HG03060 (cell line): ENCODE measurements around the gene C17orf114.
A peak's percentile ranks its signal among the peaks of the same experiment; 100 is the strongest.
"Not testable (repeated sequence)": the region's sequence is repeated elsewhere in the genome, so short reads cannot be mapped to it uniquely, and the experiment has no call there.

Experiments
- ATAC-seq: cut with Tn5 transposase; IDR thresholded peaks from one replicate; pipeline ENCODE4 v1.9.1; 2021; ENCODE audit warnings: low read depth, moderate number of reproducible peaks; ENCODE audit not compliant: unreplicated experiment

C17orf114 gene

DNA sequence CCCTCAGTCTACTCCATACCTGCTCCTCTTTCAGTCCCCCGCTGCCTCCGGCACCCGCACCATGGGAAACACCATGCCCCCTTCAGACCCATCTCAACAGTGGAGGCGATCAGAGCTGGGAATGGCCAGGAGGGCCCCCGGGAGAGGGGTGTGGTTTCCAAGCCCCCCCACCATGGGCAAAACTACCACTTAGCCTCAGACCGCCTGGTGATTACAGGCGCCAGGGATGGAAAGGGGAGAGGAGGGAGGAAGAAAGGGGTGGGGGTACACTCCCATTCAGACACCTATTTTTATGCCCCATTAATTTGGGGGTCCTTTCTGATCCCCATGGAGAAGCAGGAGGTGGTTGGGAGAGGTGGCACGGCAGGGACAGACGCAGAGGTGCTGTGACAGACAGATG is at the start of gene C17orf114:
TSS of gene C17orf114 (minus strand) at position 101 of the 400 bp plus-strand sequence.
- ATAC-seq: no peak

- ATAC-seq: no peak
These were observed 49.0 kb upstream of the C17orf114 start for GRCh38 chr17:4851084-4851483.

DNA sequence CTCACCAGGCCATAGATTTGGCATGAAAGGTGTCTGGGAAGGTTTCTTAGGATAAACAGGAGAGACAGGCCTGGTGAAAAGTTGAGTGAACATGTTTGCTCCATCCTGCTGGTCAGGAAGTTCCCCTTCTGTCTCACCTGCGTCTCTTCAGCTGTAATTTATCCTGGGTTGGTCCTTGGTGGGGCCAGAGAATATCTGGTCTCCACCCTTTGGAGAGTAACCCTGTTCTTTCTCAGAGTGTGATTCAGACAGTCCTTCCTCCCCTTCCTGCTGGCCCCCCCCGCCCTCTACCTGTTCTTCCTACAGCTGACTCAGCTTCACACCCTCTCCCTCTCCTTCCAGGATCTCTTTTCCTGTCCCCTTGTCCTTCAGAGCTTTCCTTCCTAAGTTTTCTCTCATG is 48.1 kb upstream of the C17orf114 start:
- ATAC-seq: no peak

DNA sequence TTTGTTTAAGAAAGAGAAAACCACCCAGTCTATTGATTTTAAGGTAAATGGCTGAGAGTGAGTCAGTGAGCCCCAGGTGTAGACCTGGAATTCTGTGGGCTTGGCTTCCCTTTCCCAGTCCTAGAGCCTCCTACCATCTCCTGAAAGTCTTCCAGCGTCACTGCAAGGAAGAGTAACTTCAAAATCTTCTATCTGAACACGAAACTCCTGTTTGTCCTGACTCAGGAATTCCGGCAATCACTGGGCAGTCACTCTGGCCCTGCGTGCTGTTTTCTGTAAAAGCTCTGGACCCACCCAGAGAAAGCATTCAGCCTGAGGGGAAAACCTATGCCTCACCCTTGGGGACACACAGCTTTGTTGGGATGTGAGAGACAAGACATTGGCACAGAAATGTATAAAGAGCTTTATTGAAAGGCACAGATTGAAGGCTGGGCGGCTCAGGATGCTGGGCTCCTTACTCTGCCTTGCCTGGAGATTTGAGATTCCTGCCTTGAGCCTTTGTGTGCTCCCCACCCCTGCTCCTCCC is 46.9 kb upstream of the C17orf114 start:
- ATAC-seq: no peak

DNA sequence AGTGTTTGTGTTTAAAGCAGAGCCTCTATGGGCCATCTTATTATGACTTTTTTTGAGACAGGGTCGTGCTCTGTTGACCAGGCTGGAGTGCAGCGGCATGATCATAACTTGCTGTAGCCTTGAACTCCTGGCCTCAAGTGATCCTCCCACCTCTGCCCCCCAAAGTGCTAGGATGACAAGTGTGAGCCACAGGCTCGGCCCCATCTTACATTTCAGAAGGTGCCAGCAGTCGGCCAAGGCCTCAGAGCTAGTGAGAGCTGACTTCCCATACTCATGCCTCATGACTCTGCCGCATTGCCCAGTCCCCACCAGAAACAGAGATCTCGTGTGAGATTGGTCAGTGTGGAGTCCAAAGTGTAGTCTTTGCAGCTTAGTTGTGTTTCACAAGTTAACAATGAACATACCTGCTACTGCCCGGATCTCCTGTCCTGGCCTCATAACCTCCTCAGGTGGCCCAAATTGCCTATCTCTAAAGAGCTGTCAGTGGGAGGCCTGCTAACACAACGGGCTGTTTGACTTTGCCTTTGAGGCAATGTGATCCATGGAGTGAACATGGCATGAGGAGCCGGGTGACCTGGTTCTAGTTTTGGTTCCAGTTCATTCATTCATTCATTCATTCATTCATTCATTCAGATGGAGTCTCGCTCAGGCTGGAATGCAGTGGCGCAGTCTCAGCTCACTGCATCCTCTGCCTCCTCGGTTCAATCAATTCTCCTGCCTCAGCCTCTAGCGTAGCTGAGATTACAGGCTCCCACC is 44.7 kb upstream of the C17orf114 start:
- no peak for ATAC-seq

DNA sequence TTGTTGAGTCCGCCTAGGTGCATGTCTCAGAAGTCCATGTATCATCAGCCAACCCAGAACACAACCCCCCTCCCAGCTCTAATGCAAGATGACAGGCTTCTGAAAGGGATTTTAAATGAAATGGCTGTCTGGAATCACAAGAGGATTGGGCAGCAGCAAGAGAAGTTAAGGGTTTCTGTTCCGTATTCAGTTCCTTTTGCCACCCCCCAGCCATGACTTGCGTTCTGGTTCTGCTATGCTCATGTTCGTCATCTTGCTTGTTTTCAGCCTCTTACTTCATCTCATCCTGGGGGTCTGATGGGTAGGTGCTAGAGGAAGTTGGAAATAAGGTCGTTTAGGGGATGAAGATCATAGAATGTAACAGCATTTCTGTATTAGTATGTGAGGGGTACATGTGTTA is 43.0 kb upstream of the C17orf114 start:
- ATAC-seq: no peak

DNA sequence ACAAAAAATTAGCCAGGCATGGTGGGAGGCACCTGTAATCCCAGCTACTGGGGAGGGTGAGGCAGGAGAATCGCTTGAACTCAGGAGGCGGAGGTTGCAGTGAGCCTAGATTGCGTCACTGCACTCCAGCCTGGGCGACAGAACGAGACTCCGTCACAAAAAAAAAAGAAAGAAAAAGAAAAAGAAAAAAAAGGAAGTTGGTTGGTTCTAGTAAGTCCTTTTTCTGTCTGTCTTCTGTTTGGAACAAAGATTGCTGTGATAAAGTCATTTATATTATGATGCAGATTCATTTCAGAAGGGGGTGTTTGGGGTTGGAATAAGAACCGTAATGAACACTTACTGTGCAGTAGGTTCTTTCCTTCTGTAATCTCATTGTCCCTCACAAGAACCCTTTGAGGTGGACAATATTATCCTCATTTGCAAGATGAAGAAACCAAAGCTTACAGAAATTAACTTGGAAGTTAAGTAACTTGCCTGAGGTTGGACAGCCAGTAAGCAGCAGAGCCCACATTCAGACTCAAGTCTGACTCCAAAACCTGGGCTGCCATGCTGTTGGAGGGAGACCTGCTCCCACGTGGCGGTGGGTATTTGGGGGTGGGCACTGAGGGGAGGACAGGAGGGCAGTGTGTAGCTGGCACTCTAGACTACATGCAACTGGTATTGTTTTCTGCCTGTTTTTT is 41.3 kb upstream of the C17orf114 start:
- ATAC-seq: no peak

DNA sequence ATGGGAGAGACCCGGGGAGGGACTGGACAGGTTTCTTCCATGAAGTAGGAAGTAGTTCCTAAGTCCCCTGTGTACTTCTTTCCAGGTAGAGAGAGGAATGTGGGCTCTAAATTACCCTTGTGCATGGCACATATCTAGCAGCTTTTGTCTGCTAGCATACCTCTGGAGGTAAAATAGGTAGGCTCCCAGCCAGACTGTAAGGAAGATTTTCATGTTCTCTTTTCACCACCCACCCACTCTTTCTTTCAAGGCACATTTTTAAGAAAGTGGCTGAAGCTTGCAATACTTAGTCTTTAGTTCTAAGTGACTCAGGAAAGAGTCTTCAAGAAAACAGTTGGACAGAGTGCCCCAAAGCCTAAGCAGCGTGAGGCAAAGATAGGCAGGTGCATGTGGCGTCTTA is 40.2 kb upstream of the C17orf114 start:
- no peak for ATAC-seq

- no peak for ATAC-seq
These were observed 38.7 kb upstream of the C17orf114 start for GRCh38 chr17:4840893-4841242.

- ATAC-seq: no peak
These were observed 38.1 kb upstream of the C17orf114 start for GRCh38 chr17:4839965-4840892.

- no peak for ATAC-seq
These were observed 37.1 kb upstream of the C17orf114 start for GRCh38 chr17:4839221-4839620.

DNA sequence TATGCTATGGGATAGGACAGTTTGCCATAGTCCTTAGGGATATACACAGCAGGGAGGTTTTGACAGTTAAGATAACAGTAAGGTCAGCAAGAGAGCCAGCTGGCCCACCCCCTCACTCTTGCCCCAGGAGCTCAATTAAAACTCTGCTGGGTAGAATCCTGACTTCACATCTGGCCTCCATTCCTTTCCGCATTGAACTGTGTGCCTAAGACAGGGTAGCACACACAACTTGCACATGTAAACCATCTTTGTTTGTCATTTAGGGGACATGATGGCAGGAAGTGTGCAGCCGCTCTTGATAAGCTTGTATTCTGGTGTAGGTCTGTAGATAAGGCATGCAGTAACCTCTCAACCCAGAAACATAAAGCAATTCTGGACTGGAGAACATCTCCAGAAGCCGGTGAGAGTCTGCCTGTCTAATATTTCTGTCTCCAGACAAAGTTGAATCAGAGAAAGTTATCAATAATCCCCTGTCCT is 36.2 kb upstream of the C17orf114 start:
- no peak for ATAC-seq

DNA sequence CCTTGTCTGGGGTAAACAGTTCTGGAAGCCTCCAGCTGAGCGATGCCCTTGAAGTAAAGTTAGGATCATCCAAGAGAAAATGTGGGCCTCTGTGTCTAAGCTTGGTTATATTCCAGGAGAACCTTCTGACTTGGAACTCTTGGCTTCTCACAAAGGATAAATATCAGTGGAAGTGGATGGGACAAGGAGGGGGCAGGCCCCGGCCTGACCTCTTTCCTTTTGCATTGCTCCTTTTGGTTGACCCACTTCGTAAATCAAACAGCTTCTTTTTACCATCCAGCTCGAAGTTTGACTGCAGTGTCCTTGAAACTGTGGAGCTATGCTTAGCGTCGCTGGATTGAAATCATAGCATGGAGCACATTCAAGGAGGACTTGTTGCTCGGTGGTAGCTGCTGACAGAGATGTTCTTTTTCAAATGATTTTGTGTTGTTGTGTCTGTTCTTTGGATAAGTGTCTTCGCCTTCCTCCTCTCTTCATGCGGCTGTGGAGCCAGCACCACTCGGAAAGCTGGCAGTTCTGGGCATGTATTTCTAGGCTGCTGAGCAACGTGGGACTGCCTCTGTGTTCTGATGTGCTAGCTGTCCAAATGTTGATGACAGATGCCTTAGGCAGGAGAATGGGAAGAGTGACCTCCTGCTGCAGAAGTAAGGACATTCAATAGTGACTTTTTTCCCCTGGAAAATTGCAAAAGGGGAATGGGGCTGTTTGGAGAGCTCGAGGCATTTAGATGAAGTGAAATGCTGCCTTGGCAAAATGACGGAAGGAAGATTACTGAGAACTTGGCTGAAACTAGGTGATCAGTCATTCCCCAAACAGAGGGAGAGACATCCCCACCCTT is 35.6 kb upstream of the C17orf114 start:
- no peak for ATAC-seq

DNA sequence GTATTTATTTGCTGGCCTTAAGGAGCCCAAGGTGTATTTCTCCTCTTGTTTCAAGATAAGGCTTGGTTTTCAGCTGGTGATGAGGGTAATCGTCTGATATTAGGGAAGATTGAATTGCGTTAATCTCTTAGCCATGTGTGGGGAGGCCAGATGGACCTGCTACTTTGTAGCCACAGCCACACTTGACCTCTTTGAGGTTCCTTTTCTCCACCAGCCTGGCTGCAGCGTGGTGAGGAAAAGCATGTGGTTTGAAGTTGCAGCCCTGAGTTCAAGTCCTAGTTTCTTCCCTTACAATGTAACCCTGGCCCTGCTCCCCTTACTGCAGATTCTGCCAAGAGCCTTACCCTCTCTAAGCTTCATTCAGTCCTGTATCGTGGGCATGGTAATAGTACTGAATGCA is 34.1 kb upstream of the C17orf114 start:
- no peak for ATAC-seq

- no peak for ATAC-seq
These were observed 32.5 kb upstream of the C17orf114 start for GRCh38 chr17:4834681-4835020.

- ATAC-seq: no peak
These were observed 32.0 kb upstream of the C17orf114 start for GRCh38 chr17:4833941-4834680.

DNA sequence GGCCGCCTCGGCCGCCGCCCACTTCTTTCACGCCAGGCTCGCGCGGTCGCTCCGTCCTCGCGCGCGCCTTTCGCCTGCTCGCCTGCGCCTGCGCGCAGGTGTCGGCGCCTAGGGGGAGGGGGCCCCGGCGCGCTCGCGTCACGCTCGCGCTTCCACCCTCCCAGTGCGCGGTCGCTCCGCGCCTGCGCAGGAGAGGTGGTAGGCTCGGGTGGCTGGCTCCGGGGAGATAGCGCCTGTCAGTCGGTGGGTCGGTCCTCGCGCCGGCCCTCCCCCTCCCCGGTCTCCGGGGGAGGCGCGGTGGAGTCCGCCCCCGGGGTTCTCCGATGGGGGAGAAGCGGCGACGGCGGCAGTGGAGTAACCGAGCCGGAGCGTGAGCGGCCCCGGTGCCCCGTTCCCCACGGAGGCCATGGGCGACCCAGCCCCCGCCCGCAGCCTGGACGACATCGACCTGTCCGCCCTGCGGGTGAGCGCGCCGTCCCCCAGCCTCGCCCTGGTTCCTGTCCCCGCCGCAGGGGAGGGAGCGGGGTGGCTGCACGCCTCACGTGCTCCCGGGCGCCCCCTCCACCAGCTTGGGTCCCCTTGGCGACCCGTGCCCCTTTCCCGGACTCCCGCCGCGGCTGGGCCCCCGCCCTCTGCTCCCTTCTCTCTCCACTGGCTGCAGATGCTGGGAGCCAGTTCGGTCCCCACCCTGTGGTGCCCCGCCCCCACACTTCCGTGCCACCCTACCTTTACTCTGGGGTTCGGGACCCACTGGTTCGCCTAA is 31.2 kb upstream of the C17orf114 start, which contains the start of gene MINK1:
TSS of gene MINK1 (plus strand) at position 163 of the 763 bp plus-strand sequence. CDS start at position 407, 244 bp downstream.
- peak; percentile 60 for ATAC-seq

DNA sequence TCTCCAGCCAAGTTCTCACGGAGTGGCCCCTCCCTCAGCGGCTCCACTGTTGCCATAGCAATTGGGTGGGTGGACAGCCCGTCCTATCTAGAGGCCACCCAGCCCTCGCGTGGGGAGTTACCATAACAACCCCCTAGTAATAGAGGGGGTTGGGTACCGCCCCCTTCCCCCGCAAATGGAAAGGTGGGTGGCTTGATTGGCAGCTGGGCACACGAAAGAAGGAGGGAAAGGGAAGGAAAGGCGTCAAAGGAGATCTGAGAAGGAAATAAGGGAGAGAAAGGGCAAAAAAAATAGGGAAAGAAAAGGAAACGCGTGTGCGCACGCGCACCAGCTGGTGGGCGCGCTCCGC is 30.7 kb upstream of the C17orf114 start:
- not testable (repeated sequence) for ATAC-seq

GRCh38 chr17:4827399-4827798 is 25.3 kb upstream of the C17orf114 start:
- ATAC-seq: no peak
